Activated T-helper 1 cell treated with anti-CD3 and anti-CD28 coated beads, Interleukin-2, amount 50 U/mL, for 16 hours (primary cell): Measurements from ENCODE around the gene ARHGAP31.
A peak's percentile ranks its signal among the peaks of the same experiment; 100 is the strongest.

ENCODE experiments used
- DNase-seq, 2 donors: peaks; one replicate each; pipeline ENCODE4 v3.0.0-alpha.2; 2020; ENCODE audit warnings: low read depth in 1 of 2, low spot score in 1 of 2

ARHGAP31 gene

GRCh38 chr3:119437691-119438258, 143.6 kb downstream of the ARHGAP31 start:
- DNase-seq = no peak

- no peak for DNase-seq
Measured at GRCh38 chr3:119443179-119443578, 149.0 kb downstream of the ARHGAP31 start.

GRCh38 chr3:119444590-119444989, 150.4 kb downstream of the ARHGAP31 start:
- no peak for DNase-seq

- DNase-seq = no peak
Measured at GRCh38 chr3:119453822-119454221, 159.6 kb downstream of the ARHGAP31 start.

- DNase-seq = no peak
Measured at GRCh38 chr3:119456469-119456868, 162.3 kb downstream of the ARHGAP31 start.

- no peak for DNase-seq
Measured at GRCh38 chr3:119457246-119457645, 163.1 kb downstream of the ARHGAP31 start.

- peak; percentile 97 for DNase-seq
Measured at GRCh38 chr3:119463171-119464169, 169.3 kb downstream of the ARHGAP31 start, which contains the start of gene TMEM39A. TMEM39A (minus strand) TSS chr3:119463615; CDS start chr3:119462074, 1,541 bp downstream.

- no peak for DNase-seq
Measured at GRCh38 chr3:119468041-119468440, 173.9 kb downstream of the ARHGAP31 start.

- DNase-seq = no peak
Measured at GRCh38 chr3:119469418-119470189, 175.4 kb downstream of the ARHGAP31 start.
